Neural cell (in vitro differentiated cells): ENCODE measurements around the gene PCIF1. TPM values are rescaled to one million over a fixed set of nuclear protein-coding genes. Genes with fewer than 3 reads are reported as not detected.

Experiments
- H2AFZ ChIP-seq: fragments of 200-600, 300-800 bp; sonication (generic), shearing (Covaris generic); 2 replicates; pipeline ENCODE4 v1.6.0; 2014; ENCODE audit warnings: low read depth, mild to moderate bottlenecking, antibody characterized with exemption, low read length, moderate library complexity
- H3F3A ChIP-seq: fragments of 200-600 bp; shearing (Covaris generic); 2 replicates; pipeline ENCODE4 v1.6.1; 2016; ENCODE audit warnings: mild to moderate bottlenecking, moderate library complexity, mixed read lengths, antibody characterized with exemption, low read length; ENCODE audit not compliant: insufficient read depth, poor library complexity, severe bottlenecking
- H3K27ac ChIP-seq: fragments of 200-600, 300-800 bp; sonication (generic), shearing (Covaris generic); 2 replicates; pipeline ENCODE4 v1.5.1; 2014; ENCODE audit warnings: mild to moderate bottlenecking, low read length, moderate library complexity
- H3K27me3 ChIP-seq: fragments of 300-800, 200-600 bp; sonication (generic), shearing (Covaris generic); 2 replicates; pipeline ENCODE4 v1.6.0; 2014; ENCODE audit warnings: mild to moderate bottlenecking, low read depth, low read length, moderate library complexity; ENCODE audit not compliant: insufficient read depth
- H3K36me3 ChIP-seq: fragments of 300-800, 200-600 bp; sonication (generic), shearing (Covaris generic); 2 replicates; pipeline ENCODE4 v1.5.1; 2014; ENCODE audit warnings: mild to moderate bottlenecking, antibody characterized with exemption, low read length, moderate library complexity; ENCODE audit not compliant: insufficient read depth
- H3K4me2 ChIP-seq: fragments of 300-800, 200-600 bp; sonication (generic), shearing (Covaris generic); 2 replicates; pipeline ENCODE4 v1.6.0; 2014; ENCODE audit warnings: mild to moderate bottlenecking, low read length
- H3K4me3 ChIP-seq: fragments of 300-800, 200-600 bp; sonication (generic), shearing (Covaris generic); 2 replicates; pipeline ENCODE4 v1.5.1; 2014; ENCODE audit warnings: mild to moderate bottlenecking, low read length, moderate library complexity
- H3K79me2 ChIP-seq: fragments of 200-600 bp; shearing (Covaris generic); replicated peaks from 2 replicates; pipeline ENCODE4 v1.6.0; 2014; ENCODE audit warnings: mild to moderate bottlenecking, low read length, moderate library complexity; ENCODE audit not compliant: insufficient read depth
- H3K9ac ChIP-seq: fragments of 300-800, 200-600 bp; sonication (generic), shearing (Covaris generic); 2 replicates; pipeline ENCODE4 v1.6.1; 2016; ENCODE audit warnings: mild to moderate bottlenecking, low read length, mixed read lengths
- H3K9me2 ChIP-seq: fragments of 200-600 bp; shearing (Covaris generic); 2 replicates; pipeline ENCODE4 v1.6.1; 2016; ENCODE audit warnings: mild to moderate bottlenecking, low read length, mixed read lengths; ENCODE audit not compliant: insufficient read depth
- H3K9me3 ChIP-seq: fragments of 200-600, 300-800 bp; sonication (generic), shearing (Covaris generic); 2 replicates; pipeline ENCODE4 v1.6.1; 2016; ENCODE audit warnings: mild to moderate bottlenecking, mixed run types, low read length, moderate library complexity, mixed read lengths
- H4K20me1 ChIP-seq: fragments of 200-600 bp; shearing (Covaris generic); 2 replicates; pipeline ENCODE4 v1.6.1; 2016; ENCODE audit warnings: mild to moderate bottlenecking, mixed run types; ENCODE audit not compliant: insufficient read depth
- EP300 ChIP-seq: fragments of 450-650 bp; conservative IDR thresholded peaks from 2 replicates; pipeline ENCODE4 v1.6.1; 2014; ENCODE audit warnings: antibody characterized with exemption, mild to moderate bottlenecking, moderate library complexity; ENCODE audit not compliant: poor library complexity, severe bottlenecking
- EZH2 ChIP-seq: fragments of 200-600, 300-800 bp; shearing (Covaris generic), sonication (generic); IDR thresholded peaks from 2 replicates; pipeline ENCODE4 v1.6.1; 2014; ENCODE audit warnings: antibody characterized with exemption, low read length, borderline replicate concordance, mild to moderate bottlenecking; ENCODE audit not compliant: insufficient read depth, poor library complexity, severe bottlenecking
- MXI1 ChIP-seq: fragments of 450-650 bp; conservative IDR thresholded peaks from 2 replicates; pipeline ENCODE4 v1.6.1; 2014; ENCODE audit warnings: antibody characterized with exemption, mild to moderate bottlenecking; ENCODE audit not compliant: poor library complexity, severe bottlenecking
- POLR2AphosphoS5 ChIP-seq: IDR thresholded peaks from 2 replicates; pipeline ENCODE4 v1.6.1; 2012
- RAD21 ChIP-seq: fragments of 450-650 bp; conservative IDR thresholded peaks from 2 replicates; pipeline ENCODE4 v1.6.1; 2014; ENCODE audit warnings: antibody characterized with exemption, mild to moderate bottlenecking, moderate library complexity
- SMC3 ChIP-seq: fragments of 450-650 bp; conservative IDR thresholded peaks from 2 replicates; pipeline ENCODE4 v1.6.1; 2014; ENCODE audit warnings: antibody characterized with exemption, mild to moderate bottlenecking, moderate library complexity; ENCODE audit not compliant: poor library complexity
- polyA plus RNA-seq: library from polyadenylated mRNA; depleted of rRNA; stranded (reverse); fragments of >200 nt; gene quantifications from 2 replicates; pipeline ENCODE4 v1.2.3, GENCODE V29; 2014
- TF ChIP-seq, protein P1 (sequence below): IDR thresholded peaks from 2 replicates; pipeline ENCODE4 v1.6.1; 2012; ENCODE audit warnings: borderline replicate concordance
- TF ChIP-seq, protein P2 (sequence below): fragments of 450-650 bp; IDR thresholded peaks from 2 replicates; pipeline ENCODE4 v1.5.1; 2014; ENCODE audit warnings: antibody characterized with exemption, mild to moderate bottlenecking, moderate library complexity; ENCODE audit not compliant: poor library complexity, severe bottlenecking

The PCIF1 gene
- polyA plus RNA-seq, 1 donor from 2014 or later = 28.3 TPM

GRCh38 chr20:45967551-45968080 lies 33.1 kb downstream of the PCIF1 start:
- H3K79me2 ChIP-seq = no peaks in the 10 kb centered on the region
- H3K9me2 ChIP-seq = no peaks in the 10 kb centered on the region
- H3K27ac ChIP-seq = no peak overlapping the region
- no peak overlapping the region for H3K9ac ChIP-seq
- no peaks in the 10 kb centered on the region for H3F3A ChIP-seq
- H3K36me3 ChIP-seq = no peaks in the 10 kb centered on the region
- H3K4me3 ChIP-seq = no peak overlapping the region
- no peaks in the 10 kb centered on the region for H3K27me3 ChIP-seq
- H3K9me3 ChIP-seq = no peaks in the 10 kb centered on the region
- TF ChIP-seq MXI1 = no peak
- TF ChIP-seq EZH2 = no peak
- TF ChIP-seq SMC3 = no peak
- TF ChIP-seq POLR2AphosphoS5 = no peak
- no peak overlapping the region for H2AFZ ChIP-seq
- H3K4me2 ChIP-seq = no peak overlapping the region
- H4K20me1 ChIP-seq = no peaks in the 10 kb centered on the region

DNA sequence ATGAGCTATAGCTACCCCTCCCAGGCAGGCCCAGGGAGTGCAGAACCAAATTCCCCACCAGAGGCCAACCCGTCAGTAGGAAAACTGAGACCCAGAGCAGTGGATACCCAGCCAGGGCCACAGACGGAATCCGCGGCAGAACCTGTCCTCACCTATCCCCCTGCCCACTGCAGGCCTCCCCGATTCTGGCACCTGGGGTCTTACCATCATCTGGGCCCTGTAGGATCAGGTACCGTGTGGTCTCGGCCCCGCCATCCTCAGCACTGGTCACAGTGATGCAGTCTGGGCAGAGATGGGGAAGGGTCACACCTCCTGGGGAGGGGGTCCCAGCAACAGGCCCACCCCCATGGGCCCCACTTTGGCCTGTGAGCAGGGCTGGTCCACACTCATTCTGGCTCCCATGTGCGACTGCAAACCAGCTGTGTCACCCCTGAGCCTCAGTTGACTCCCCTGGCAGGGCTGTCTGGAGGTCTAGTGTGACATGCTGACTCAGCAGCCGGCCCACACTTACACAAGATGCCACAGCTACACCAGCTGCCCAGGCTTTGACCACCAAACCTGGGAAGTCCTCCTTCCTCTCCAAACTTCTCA lies 33.7 kb downstream of the PCIF1 start:
- Histone ChIP-seq H3K4me2 (no peak overlapping the region), H2AFZ (no peak overlapping the region), H3F3A (no peaks in the 10 kb centered on the region), H3K79me2 (no peaks in the 10 kb centered on the region), H3K27ac (no peak overlapping the region), H3K27me3 (no peaks in the 10 kb centered on the region), H4K20me1 (no peaks in the 10 kb centered on the region), H3K36me3 (no peaks in the 10 kb centered on the region), H3K9me2 (no peaks in the 10 kb centered on the region), H3K4me3 (no peak overlapping the region), H3K9me3 (no peaks in the 10 kb centered on the region), H3K9ac (no peak overlapping the region)
- TF ChIP-seq, protein P1, sequence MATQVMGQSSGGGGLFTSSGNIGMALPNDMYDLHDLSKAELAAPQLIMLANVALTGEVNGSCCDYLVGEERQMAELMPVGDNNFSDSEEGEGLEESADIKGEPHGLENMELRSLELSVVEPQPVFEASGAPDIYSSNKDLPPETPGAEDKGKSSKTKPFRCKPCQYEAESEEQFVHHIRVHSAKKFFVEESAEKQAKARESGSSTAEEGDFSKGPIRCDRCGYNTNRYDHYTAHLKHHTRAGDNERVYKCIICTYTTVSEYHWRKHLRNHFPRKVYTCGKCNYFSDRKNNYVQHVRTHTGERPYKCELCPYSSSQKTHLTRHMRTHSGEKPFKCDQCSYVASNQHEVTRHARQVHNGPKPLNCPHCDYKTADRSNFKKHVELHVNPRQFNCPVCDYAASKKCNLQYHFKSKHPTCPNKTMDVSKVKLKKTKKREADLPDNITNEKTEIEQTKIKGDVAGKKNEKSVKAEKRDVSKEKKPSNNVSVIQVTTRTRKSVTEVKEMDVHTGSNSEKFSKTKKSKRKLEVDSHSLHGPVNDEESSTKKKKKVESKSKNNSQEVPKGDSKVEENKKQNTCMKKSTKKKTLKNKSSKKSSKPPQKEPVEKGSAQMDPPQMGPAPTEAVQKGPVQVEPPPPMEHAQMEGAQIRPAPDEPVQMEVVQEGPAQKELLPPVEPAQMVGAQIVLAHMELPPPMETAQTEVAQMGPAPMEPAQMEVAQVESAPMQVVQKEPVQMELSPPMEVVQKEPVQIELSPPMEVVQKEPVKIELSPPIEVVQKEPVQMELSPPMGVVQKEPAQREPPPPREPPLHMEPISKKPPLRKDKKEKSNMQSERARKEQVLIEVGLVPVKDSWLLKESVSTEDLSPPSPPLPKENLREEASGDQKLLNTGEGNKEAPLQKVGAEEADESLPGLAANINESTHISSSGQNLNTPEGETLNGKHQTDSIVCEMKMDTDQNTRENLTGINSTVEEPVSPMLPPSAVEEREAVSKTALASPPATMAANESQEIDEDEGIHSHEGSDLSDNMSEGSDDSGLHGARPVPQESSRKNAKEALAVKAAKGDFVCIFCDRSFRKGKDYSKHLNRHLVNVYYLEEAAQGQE = no peak
- TF ChIP-seq SMC3 (no peak), EZH2 (no peak), MXI1 (no peak), RAD21 (no peak), POLR2AphosphoS5 (no peak), EP300 (no peak)
- TF ChIP-seq, protein P2, sequence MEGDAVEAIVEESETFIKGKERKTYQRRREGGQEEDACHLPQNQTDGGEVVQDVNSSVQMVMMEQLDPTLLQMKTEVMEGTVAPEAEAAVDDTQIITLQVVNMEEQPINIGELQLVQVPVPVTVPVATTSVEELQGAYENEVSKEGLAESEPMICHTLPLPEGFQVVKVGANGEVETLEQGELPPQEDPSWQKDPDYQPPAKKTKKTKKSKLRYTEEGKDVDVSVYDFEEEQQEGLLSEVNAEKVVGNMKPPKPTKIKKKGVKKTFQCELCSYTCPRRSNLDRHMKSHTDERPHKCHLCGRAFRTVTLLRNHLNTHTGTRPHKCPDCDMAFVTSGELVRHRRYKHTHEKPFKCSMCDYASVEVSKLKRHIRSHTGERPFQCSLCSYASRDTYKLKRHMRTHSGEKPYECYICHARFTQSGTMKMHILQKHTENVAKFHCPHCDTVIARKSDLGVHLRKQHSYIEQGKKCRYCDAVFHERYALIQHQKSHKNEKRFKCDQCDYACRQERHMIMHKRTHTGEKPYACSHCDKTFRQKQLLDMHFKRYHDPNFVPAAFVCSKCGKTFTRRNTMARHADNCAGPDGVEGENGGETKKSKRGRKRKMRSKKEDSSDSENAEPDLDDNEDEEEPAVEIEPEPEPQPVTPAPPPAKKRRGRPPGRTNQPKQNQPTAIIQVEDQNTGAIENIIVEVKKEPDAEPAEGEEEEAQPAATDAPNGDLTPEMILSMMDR = no peak
